ENCODE measurements around the gene MEMO1. TPM values are rescaled to one million over a fixed set of nuclear protein-coding genes. Genes with fewer than 3 reads are reported as not detected.

The MEMO1 gene
- total RNA-seq, 1 donor from 2014 or later = 41.9 TPM

- no peak for DNase-seq
- TF ChIP-seq CTCF (IDR thresholded peaks at IDR 0.05; ENCODE audit: borderline replicate concordance) = no peak
- Histone ChIP-seq H3K27me3 (ENCODE audit: low read depth) (no peaks in the 10 kb centered on the region), H3K36me3 (no peaks in the 10 kb centered on the region), H3K4me3 (no peak overlapping the region), H3K9me3 (replicated peaks) (no peaks in the 10 kb centered on the region), H3K27ac (replicated peaks) (no peak overlapping the region), H3K4me1 (peaks cover 13% of the 10 kb centered on the region)
- intact Hi-C loops (cut with micrococcal nuclease) = no loop called here
These were observed 8.4 kb downstream of the MEMO1 start for GRCh38 chr2:32002406-32002805.

- no peaks in the 10 kb centered on the region for H3K9me3 ChIP-seq (replicated peaks)
- intact Hi-C loops (cut with micrococcal nuclease) = no loop called here
- DNase-seq = no peak
- no peaks in the 10 kb centered on the region for H3K27me3 ChIP-seq (ENCODE audit: low read depth)
- no peak for TF ChIP-seq CTCF (IDR thresholded peaks at IDR 0.05; ENCODE audit: borderline replicate concordance)
- no peaks in the 10 kb centered on the region for H3K36me3 ChIP-seq
- no peak overlapping the region for H3K4me3 ChIP-seq
- no peaks in the 10 kb centered on the region for H3K4me1 ChIP-seq
- H3K27ac ChIP-seq (replicated peaks) = no peak overlapping the region
These were observed 11.4 kb downstream of the MEMO1 start for GRCh38 chr2:31999438-31999837.

- no peak for TF ChIP-seq CTCF (IDR thresholded peaks at IDR 0.05; ENCODE audit: borderline replicate concordance)
- Histone ChIP-seq H3K36me3 (no peaks in the 10 kb centered on the region), H3K9me3 (replicated peaks) (no peaks in the 10 kb centered on the region), H3K27ac (replicated peaks) (no peak overlapping the region), H3K4me1 (no peaks in the 10 kb centered on the region), H3K4me3 (no peak overlapping the region), H3K27me3 (ENCODE audit: low read depth) (no peaks in the 10 kb centered on the region)
- intact Hi-C loops (cut with micrococcal nuclease) = no loop called here
- no peak for DNase-seq
These were observed 12.0 kb downstream of the MEMO1 start for GRCh38 chr2:31998731-31999383.

DNA sequence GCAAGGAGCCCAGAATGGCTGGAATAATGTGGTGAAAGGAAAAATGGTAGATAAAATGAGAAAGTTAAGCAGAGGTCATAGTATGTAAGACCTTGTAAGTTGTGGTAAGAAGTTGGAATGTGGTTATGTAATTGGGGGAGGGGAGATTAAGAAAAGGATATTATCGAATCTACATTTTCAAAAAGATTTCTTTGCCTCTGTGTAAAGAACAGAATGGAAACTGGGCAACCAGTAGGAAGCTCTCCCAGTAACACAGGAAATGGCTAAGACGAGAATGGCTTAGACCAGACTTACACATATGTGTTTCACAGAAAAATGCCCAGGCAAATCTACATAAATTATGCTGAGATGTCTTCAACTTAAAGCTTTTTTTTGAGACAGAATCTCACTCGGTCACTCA lies 13.2 kb downstream of the MEMO1 start:
- Histone ChIP-seq H3K27me3 (ENCODE audit: low read depth) (no peaks in the 10 kb centered on the region), H3K4me1 (no peaks in the 10 kb centered on the region), H3K4me3 (no peak overlapping the region), H3K36me3 (no peaks in the 10 kb centered on the region), H3K27ac (replicated peaks) (no peak overlapping the region), H3K9me3 (replicated peaks) (no peaks in the 10 kb centered on the region)
- no peak for DNase-seq
- intact Hi-C loops (cut with micrococcal nuclease) = no loop called here
- no peak for TF ChIP-seq CTCF (IDR thresholded peaks at IDR 0.05; ENCODE audit: borderline replicate concordance)

DNA sequence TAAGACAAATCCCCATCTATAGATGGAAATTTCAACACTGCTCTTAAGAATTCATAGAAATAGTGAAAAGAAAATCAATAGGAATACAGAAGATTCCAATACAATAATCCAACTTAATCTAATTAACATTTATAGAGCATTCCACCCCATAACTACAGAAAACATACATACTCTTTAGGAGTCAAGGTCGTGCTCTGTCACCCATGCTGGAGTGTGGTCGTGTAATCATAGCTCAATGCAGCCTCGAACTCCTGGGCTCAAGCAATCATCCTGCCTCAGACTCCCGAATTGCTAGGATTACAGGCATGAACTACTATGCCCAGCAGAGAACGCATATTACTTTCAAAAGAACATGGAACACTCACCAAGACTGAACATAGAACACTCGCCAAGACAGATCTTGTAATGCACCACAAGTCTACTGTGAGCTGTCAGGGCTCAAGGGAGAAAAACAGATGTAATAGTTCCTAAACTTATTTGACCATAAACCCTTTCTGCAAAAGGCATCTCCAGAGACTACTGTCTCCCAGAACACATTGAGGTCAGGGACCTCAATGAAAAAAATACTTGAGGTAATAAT lies 14.1 kb downstream of the MEMO1 start:
- no peak overlapping the region for H3K27ac ChIP-seq (replicated peaks)
- H3K4me1 ChIP-seq = peaks cover 6% of the 10 kb centered on the region
- no peaks in the 10 kb centered on the region for H3K27me3 ChIP-seq (ENCODE audit: low read depth)
- H3K4me3 ChIP-seq = no peak overlapping the region
- intact Hi-C loops (cut with micrococcal nuclease) = no loop called here
- no peak for DNase-seq
- TF ChIP-seq CTCF (IDR thresholded peaks at IDR 0.05; ENCODE audit: borderline replicate concordance) = no peak
- H3K36me3 ChIP-seq = no peaks in the 10 kb centered on the region
- no peaks in the 10 kb centered on the region for H3K9me3 ChIP-seq (replicated peaks)

Data from left ventricle myocardium inferior (tissue), 1 donor.